ENCODE data around the gene ZRANB3. TPM values are rescaled to one million over a fixed set of nuclear protein-coding genes. Genes with fewer than 3 reads are reported as not detected.
"Not testable (repeated sequence)": the region's sequence is repeated elsewhere in the genome, so short reads cannot be mapped to it uniquely, and the experiment has no call there.

ZRANB3 gene
- total and polyA plus RNA-seq, 2 experiments from 2014 or later = 5.7 to 6.4 TPM

GRCh38 chr2:135299165-135299564 is 231.9 kb downstream of the ZRANB3 start:
- H3K79me2 ChIP-seq (ENCODE audit: insufficient read depth) = no peaks in the 10 kb centered on the region
- H3K9me2 ChIP-seq (ENCODE audit: insufficient read depth) = no peaks in the 10 kb centered on the region
- H3K36me3 ChIP-seq (ENCODE audit: low read depth) = no peaks in the 10 kb centered on the region
- no peak overlapping the region for H3K4me2 ChIP-seq (ENCODE audit: unreplicated experiment)
- no peak overlapping the region for H3K9ac ChIP-seq
- peaks cover 7% of the 10 kb centered on the region; the same call in 1 of the 2 replicates for H3K4me1 ChIP-seq (ENCODE audit: insufficient read depth)
- in situ Hi-C loops (cut with MboI) = no loop called here
- H3F3A ChIP-seq (ENCODE audit: insufficient read depth) = no peaks in the 10 kb centered on the region
- H3K4me3 ChIP-seq = no peak overlapping the region
- TF ChIP-seq EZH2phosphoT487 (IDR thresholded peaks at IDR 0.05; ENCODE audit: insufficient read depth, low read depth) = no peak
- no peak for TF ChIP-seq EZH2 (IDR thresholded peaks at IDR 0.05; ENCODE audit: insufficient read depth, poor library complexity, severe bottlenecking)
- no peak overlapping the region for H2AFZ ChIP-seq
- no peaks in the 10 kb centered on the region for H4K20me1 ChIP-seq (ENCODE audit: insufficient read depth)
- 83 to 85% methylated on average over 2 of the region's 2 CpGs for WGBS, 2 experiments (ENCODE audit: low coverage in 1 of 2, low lambda C conversion rate in 2 of 2, missing lambda C conversion rate in 2 of 2)
- H3K27ac ChIP-seq = no peak overlapping the region
- no peak for DNase-seq
- no peaks in the 10 kb centered on the region for H3K27me3 ChIP-seq (replicated peaks; ENCODE audit: insufficient read depth)
- H3K9me3 ChIP-seq (ENCODE audit: low read depth) = no peaks in the 10 kb centered on the region

GRCh38 chr2:135287121-135287520 is 243.9 kb downstream of the ZRANB3 start:
- H3K9me2 ChIP-seq (ENCODE audit: insufficient read depth); H3K4me3 ChIP-seq; H2AFZ ChIP-seq; H4K20me1 ChIP-seq (ENCODE audit: insufficient read depth); H3F3A ChIP-seq (ENCODE audit: insufficient read depth); H3K4me2 ChIP-seq (ENCODE audit: unreplicated experiment); in situ Hi-C loops (cut with MboI); H3K79me2 ChIP-seq (ENCODE audit: insufficient read depth); H3K36me3 ChIP-seq (ENCODE audit: low read depth); DNase-seq; H3K9me3 ChIP-seq (ENCODE audit: low read depth); H3K27ac ChIP-seq; H3K9ac ChIP-seq; H3K27me3 ChIP-seq (replicated peaks; ENCODE audit: insufficient read depth); H3K4me1 ChIP-seq (ENCODE audit: insufficient read depth): not testable (repeated sequence)

GRCh38 chr2:135285391-135285790 is 245.6 kb downstream of the ZRANB3 start:
- H3K9me3 ChIP-seq (ENCODE audit: low read depth) = no peaks in the 10 kb centered on the region

GRCh38 chr2:135281379-135281778 is 249.6 kb downstream of the ZRANB3 start:
- Histone ChIP-seq H3K9me2 (ENCODE audit: insufficient read depth) (no peaks in the 10 kb centered on the region), H2AFZ (no peak overlapping the region), H3K9me3 (ENCODE audit: low read depth) (no peaks in the 10 kb centered on the region), H3F3A (ENCODE audit: insufficient read depth) (no peaks in the 10 kb centered on the region), H3K4me1 (ENCODE audit: insufficient read depth) (no peaks in the 10 kb centered on the region), H3K27ac (no peak overlapping the region), H3K4me2 (ENCODE audit: unreplicated experiment) (no peak overlapping the region), H4K20me1 (ENCODE audit: insufficient read depth) (no peaks in the 10 kb centered on the region), H3K9ac (no peak overlapping the region), H3K36me3 (ENCODE audit: low read depth) (no peaks in the 10 kb centered on the region), H3K27me3 (replicated peaks; ENCODE audit: insufficient read depth) (no peaks in the 10 kb centered on the region), H3K4me3 (no peak overlapping the region), H3K79me2 (ENCODE audit: insufficient read depth) (no peaks in the 10 kb centered on the region)
- in situ Hi-C loops (cut with MboI) = no loop called here
- TF ChIP-seq EZH2 (IDR thresholded peaks at IDR 0.05; ENCODE audit: insufficient read depth, poor library complexity, severe bottlenecking) (no peak), EZH2phosphoT487 (IDR thresholded peaks at IDR 0.05; ENCODE audit: insufficient read depth, low read depth) (no peak)
- DNase-seq = no peak
- 89 to 93% methylated on average over 1 of the region's 1 CpG for WGBS, 2 experiments (ENCODE audit: low coverage in 1 of 2, low lambda C conversion rate in 2 of 2, missing lambda C conversion rate in 2 of 2)

More at GRCh38 chr2:135285391-135285790, 245.6 kb downstream of the ZRANB3 start:
- Histone ChIP-seq H3K4me1 (ENCODE audit: insufficient read depth) (no peaks in the 10 kb centered on the region), H3K4me2 (ENCODE audit: unreplicated experiment) (no peak overlapping the region), H3K27me3 (replicated peaks; ENCODE audit: insufficient read depth) (no peaks in the 10 kb centered on the region), H3K36me3 (ENCODE audit: low read depth) (no peaks in the 10 kb centered on the region), H3K9ac (no peak overlapping the region), H3K27ac (no peak overlapping the region), H3K9me2 (ENCODE audit: insufficient read depth) (no peaks in the 10 kb centered on the region), H3F3A (ENCODE audit: insufficient read depth) (no peaks in the 10 kb centered on the region), H2AFZ (no peak overlapping the region), H4K20me1 (ENCODE audit: insufficient read depth) (no peaks in the 10 kb centered on the region), H3K4me3 (no peak overlapping the region), H3K79me2 (ENCODE audit: insufficient read depth) (no peaks in the 10 kb centered on the region)
- WGBS, 2 experiments (ENCODE audit: low coverage in 1 of 2, low lambda C conversion rate in 2 of 2, missing lambda C conversion rate in 2 of 2) = 52 to 66% methylated on average over 3 of the region's 3 CpGs
- in situ Hi-C loops (cut with MboI) = no loop called here
- DNase-seq = no peak
- TF ChIP-seq EZH2phosphoT487 (IDR thresholded peaks at IDR 0.05; ENCODE audit: insufficient read depth, low read depth) = no peak
- no peak for TF ChIP-seq EZH2 (IDR thresholded peaks at IDR 0.05; ENCODE audit: insufficient read depth, poor library complexity, severe bottlenecking)

- no peaks in the 10 kb centered on the region for H3K27me3 ChIP-seq (replicated peaks; ENCODE audit: insufficient read depth)
- H4K20me1 ChIP-seq (ENCODE audit: insufficient read depth) = no peaks in the 10 kb centered on the region
- no peak overlapping the region for H3K9ac ChIP-seq
- H3K9me2 ChIP-seq (ENCODE audit: insufficient read depth) = no peaks in the 10 kb centered on the region
- no peak for DNase-seq
- TF ChIP-seq EZH2 (IDR thresholded peaks at IDR 0.05; ENCODE audit: insufficient read depth, poor library complexity, severe bottlenecking) = no peak
- no peak for TF ChIP-seq EZH2phosphoT487 (IDR thresholded peaks at IDR 0.05; ENCODE audit: insufficient read depth, low read depth)
- H3K4me1 ChIP-seq (ENCODE audit: insufficient read depth) = no peaks in the 10 kb centered on the region
- in situ Hi-C loops (cut with MboI) = no loop called here
- no peak overlapping the region for H2AFZ ChIP-seq
- no peak overlapping the region for H3K4me2 ChIP-seq (ENCODE audit: unreplicated experiment)
- no peak overlapping the region for H3K27ac ChIP-seq
- no peaks in the 10 kb centered on the region for H3K9me3 ChIP-seq (ENCODE audit: low read depth)
- H3K79me2 ChIP-seq (ENCODE audit: insufficient read depth) = no peaks in the 10 kb centered on the region
- H3K4me3 ChIP-seq = no peak overlapping the region
- no peaks in the 10 kb centered on the region for H3F3A ChIP-seq (ENCODE audit: insufficient read depth)
- H3K36me3 ChIP-seq (ENCODE audit: low read depth) = no peaks in the 10 kb centered on the region
Observed at GRCh38 chr2:135279209-135279608, 251.8 kb downstream of the ZRANB3 start.

Data from GM23248 (cell line).